HG03565 (cell line): ENCODE results near the gene NR2C2.
"Not testable (repeated sequence)": the region's sequence is repeated elsewhere in the genome, so short reads cannot be mapped to it uniquely, and the experiment has no call there.

Experiments
- ATAC-seq: cut with Tn5 transposase; IDR thresholded peaks from one replicate; pipeline ENCODE4 v1.9.1; 2021; ENCODE audit warnings: mild to moderate bottlenecking, moderate library complexity; ENCODE audit not compliant: unreplicated experiment

NR2C2 gene

DNA sequence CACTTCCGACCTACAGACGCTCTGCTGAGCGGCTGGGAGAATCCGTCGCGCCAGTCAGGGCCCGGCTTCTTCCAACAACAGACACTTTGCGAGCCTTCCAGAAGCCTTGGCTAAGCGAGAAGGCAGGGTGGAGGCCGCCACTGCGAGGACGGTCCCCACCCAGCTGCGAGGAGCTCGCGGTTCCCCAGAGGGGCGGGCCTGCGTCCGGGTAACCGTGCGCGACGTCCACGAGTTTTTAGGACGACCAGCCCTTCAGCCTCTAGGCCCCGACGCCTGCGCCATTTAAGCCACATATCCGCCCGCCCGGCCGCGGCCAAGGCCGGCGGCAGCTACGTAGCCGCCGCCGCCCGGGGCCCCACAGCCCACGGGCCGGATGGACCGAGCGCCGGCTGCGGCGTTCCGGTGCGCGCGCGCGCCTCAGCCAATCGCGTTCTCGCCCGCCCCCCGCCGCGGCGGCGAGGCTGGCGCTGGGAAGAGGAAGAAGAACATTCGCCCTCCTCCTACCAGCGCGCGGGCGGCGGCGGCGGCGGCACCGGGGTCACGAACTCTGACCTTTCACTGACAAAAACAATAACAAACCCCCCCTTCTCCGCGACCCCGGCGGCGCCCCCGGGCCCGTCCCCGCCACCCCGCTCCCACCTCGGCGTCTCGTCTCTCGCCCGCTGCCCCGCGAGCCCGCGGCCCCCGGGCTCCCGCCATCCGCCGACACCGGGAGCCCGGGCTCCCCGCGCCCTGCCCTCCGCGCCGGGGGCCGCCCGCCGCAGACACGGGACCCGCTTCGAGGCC, at the start of gene NR2C2:
Gene NR2C2 (plus strand): TSS at position 484 of the 786 bp plus-strand sequence. CDS start 56,332 bp downstream, outside the sequence.
- ATAC-seq, result peak; percentile 35

DNA sequence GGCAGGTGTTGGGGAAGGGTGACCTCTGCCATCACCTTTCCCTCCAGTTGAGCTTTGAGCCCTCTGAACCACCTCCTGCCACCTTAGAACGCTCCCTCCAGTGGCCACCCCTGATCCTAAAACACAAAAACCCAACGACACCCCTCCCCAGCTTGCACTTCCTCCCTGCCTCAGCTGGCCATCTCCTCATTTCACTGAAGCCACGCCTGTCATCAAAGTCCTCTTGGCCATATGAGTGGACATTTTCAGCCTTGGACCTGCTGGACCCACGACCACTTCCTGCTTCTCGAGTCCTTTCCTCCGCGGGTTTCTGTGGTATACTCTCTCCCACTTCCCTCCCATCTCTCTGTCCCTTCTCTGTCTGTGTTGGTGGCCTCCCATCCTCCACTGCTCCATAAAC, 48.5 kb upstream of the NR2C2 start:
- ATAC-seq, result no peak

DNA sequence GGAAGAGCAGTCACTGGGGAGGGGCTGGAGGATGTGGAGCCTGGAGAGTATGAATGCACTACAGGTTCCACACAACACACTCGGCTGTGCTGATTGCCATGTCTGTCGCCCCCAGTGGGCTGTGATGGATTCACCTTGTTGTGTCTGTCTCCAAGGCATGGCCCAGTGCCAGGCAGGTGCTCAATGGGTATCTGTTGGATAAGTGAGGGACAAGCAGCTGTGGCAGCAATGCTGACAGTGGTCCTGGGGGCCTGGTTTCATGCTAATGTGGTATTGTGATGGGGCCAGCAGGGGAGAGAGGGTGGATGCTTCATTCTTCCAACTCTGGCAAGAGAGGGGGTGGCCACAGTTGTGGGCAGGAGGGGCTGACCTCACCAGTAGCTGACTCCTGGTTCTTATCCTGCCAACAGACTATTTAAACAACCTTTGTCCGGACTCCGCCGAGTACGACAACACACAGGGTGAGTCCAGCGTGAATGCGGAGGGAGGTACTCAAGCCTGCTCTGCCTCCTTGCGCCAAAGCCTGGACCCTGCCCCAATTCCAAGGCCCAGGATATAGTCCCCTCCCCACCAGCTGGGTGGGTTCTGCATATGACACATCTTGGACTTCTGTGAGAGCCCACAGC, 47.3 kb upstream of the NR2C2 start:
- ATAC-seq, result no peak

DNA sequence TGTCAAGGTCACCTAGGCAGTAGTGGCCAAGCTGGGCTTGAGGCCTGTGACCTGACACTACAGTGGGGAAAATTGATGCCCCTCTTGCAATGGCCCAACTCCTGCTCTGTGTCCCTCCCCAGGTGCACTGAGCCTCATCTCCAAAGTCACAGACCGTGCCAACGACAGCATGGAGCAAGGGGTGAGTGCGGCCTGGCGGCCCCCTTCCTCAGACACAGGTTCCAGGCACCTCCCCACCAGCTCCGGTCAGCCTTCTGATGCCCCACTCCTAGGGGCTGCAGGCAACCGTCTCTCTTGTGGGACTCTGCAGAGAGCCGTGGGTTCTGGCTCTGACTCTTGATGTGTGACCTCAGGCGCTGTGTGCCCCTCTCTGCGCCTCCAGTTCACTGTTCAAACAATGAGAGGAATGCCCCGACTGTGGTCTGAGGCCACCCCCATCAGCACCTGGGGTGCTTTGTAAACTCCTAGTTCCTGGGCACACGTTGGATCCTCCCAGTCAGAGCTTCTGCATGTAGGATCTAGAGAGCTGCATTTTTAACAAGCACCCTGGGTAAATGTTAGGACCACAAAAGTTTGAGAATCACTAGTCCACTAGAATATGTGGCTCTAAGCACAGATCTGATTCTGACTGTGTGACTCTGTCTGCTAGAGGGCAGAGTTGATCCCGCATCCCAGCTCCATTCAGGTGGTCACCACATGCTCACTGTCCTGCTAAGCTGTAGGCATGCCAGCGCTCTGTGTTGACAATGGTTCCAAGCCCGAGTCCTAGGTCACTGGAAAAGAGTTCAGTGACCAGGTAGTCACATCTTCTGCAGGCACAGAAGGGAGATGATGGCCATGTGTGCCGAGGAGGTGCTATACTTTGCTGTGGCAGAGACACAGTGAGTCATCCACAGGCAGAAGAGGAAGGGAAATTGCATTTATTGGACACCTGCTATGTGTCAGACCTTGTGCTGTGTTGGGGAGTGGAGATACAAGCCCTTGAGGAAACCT, 46.2 kb upstream of the NR2C2 start:
- ATAC-seq, result no peak

DNA sequence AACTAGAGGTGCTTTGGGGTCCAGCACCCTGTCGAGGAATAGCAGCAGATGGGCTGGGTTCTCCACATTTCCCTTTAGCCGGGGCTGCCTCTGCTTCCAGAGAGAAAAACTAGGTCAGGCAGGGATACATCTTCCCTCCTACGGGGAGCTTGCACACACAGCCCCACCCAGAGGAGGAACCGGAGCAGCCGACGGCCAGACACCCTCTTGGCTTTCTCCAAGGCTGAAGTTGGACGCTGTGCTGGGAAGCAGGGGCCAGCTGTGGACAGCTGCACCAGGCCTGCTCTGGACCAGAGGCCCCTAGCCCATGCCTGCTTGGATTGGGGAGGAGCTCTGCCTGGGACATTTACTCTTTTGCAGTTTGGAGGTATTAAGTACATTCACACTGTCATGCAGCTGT, 44.7 kb upstream of the NR2C2 start:
- no peak for ATAC-seq

DNA sequence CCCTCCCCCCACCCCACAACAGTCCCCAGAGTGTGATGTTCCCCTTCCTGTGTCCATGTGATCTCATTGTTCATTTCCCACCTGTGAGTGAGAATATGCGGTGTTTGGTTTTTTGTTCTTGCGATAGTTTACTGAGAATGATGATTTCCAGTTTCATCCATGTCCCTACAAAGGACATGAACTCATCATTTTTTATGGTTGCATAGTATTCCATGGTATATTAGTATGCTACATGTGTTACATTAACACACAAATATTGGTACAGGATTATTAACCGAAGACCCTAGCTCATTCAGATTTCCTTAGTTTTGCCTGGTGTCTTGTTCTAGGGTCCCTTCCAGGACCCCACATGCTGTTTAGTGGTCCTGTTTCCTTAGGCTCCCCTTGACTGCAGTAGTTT, 43.9 kb upstream of the NR2C2 start:
- ATAC-seq, result not testable (repeated sequence)

DNA sequence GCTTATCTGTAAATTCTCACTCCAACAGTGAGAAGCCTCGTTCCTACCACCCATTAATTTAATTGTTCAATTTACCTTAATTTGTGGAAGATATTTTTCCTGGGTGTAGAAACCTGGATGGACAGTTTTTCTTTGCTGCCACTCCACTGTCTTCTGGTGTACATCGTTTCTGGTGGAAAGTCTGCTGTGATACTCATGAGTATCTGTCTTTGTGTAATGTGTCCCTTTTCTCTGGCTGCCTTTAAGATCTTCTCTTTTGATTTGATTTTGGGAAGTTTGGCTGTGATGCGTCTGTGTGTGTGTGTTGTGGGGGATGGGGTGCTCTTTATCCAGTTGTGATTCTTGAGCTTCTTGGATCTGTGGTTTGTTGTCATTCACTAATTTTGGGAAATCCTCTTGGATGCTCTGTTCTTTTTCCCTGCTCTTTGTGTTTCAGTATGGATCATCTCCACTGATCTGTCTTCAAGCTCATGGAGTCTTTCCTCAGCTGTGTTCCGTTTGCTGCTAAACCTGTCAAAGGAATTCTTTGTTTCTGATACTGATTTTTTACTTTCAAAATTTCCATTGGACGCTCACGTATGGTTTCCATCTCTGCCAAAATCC, 42.2 kb upstream of the NR2C2 start:
- ATAC-seq, result no peak

DNA sequence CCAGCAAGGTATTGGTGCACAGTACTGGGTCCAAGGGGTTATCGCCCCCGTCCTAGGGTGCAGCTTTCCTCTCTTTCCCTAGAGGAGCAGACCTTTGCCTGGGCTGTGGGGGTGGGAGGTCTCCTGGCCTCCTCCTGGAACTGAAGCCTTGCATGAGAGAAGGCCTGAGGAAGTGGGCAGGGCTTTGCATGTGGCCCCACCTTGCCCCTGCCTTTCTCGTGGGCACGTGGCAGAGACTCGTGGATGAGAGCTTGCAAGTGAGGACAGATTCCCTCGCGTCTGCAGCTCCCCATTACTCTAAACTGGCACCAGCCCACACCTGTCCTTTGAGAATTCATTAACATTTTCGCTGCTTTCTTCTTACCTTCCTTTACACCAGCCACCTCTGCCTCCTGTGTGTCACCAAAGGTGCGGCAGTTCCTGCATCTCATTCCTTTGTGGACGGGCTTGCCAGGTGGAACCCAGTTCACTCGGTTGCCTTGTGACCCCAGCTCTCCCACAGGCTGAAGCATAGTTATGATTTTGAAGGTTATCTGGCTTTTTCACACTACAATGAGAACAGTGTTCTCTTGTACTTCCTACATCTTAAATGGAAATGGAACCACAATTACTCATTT, 40.9 kb upstream of the NR2C2 start:
- no peak for ATAC-seq

DNA sequence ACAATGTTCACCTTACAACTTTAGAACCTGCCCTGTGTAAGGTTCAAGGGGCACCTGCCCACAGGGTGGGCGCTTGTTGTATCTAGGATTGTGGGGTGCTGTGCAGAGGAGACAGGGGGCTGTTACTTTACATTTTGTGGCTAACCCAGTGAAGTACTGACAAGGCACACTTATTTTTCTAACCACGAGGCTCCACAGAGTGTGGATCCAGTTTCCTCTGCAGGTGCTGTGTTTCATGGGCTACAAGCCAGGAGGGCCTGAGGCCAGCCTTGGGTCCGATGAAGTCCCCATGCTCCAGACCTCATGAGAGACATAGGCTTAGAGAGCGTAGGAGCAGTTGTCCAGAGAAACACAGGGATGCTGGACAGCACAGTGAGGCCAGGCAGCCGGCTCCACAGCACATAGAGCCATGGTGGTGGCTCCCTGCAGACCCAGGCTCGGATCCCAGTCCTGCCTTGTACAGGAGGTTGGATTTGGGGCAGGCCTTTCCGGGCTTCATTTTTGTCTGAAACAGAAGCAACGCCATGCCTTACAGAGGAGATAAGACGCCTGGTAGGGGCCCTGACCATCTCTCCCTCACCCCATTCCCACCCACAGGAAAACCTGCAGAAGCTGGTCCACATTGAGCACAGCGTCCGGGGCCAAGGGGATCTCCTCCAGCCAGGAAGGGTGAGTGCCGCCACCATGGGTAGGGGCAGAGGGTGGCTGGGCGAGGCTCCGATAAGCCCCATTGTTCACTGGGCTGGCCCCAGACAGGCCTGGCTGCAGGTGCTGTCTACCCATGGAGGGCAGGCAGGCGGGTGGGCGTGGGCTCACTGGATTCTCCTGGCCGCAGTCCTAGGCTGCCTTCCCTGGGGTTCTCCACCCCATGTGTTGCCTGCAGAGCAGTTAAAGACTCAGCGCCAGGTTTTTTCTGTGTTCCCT, 40.1 kb upstream of the NR2C2 start:
- no peak for ATAC-seq

DNA sequence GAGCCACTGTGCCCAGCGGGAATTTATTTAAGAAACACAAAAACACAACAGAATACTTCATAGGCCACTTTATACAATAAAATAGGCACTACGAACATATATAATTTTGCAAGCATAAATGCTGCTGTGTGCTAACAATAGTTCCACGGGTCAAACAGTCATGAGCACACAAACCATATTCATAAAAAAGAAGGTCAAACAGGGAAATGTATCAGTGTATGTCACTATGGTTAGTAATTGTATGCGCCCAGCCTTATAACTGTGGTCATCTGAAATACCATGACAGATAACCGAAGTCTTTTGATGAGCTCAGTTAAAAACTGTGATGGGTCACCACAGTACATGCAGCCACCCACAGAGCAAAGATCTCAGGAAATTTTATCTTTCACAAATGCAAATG, 38.1 kb upstream of the NR2C2 start:
- no peak for ATAC-seq

DNA sequence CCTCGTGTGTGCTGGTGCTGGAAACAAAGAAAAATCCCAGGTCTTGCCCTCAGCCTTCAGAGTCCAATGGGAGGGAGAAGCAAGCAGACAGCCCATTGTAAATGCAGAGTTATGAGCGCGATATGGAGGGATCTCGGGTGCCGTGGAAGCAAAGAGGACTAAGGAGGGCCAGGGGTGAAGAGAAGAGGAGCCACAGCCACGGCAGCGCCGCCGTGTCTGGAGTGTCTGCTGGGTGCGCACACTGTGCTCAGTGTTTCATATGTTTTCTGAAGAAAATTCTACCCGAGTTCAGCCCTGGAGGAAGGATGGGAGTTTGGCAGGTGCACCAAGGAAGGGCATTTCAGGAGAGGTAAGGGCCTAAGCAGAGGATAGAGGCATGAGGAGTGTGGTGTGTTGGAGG, 35.7 kb upstream of the NR2C2 start:
- no peak for ATAC-seq

DNA sequence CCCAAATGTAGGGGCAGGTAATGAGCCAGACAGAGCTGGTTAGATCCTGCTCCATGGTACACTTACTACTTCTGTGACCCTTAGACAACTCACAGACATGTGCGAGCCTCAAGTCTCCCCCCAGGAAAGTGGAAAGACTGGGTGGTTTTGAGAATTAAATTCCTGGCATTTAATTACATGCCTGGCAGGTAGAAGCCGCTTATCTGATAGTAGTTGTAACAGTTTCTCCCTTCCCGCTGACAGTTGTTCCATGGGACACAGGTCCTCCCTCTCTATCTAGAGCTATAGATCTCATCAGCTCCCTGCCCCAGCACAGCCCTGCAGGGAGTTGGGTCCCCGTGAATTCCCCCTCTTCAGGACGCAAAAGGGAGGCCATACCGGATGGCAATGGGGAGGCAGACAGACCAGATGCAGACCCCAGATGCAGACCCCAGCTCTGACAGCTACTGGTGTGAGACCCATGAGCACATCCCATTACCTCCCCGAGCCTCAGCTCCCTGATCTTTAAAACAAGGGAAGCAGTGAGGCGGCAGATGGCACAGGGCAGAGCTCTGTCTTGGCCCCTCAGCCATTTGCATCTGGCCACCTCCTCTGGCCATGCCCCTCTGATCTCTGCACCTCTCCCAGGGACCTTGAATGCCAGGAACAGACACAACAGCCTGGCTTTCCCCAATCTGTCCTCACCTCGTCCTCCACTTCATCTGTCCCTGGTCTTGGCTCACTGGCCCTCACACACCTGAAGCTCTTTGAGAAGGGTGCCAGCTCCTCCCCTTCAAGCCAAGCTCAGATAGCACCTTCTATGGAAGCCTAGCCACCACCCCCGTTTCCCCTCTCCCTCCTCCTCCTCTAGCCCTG, 34.1 kb upstream of the NR2C2 start:
- ATAC-seq, result no peak

DNA sequence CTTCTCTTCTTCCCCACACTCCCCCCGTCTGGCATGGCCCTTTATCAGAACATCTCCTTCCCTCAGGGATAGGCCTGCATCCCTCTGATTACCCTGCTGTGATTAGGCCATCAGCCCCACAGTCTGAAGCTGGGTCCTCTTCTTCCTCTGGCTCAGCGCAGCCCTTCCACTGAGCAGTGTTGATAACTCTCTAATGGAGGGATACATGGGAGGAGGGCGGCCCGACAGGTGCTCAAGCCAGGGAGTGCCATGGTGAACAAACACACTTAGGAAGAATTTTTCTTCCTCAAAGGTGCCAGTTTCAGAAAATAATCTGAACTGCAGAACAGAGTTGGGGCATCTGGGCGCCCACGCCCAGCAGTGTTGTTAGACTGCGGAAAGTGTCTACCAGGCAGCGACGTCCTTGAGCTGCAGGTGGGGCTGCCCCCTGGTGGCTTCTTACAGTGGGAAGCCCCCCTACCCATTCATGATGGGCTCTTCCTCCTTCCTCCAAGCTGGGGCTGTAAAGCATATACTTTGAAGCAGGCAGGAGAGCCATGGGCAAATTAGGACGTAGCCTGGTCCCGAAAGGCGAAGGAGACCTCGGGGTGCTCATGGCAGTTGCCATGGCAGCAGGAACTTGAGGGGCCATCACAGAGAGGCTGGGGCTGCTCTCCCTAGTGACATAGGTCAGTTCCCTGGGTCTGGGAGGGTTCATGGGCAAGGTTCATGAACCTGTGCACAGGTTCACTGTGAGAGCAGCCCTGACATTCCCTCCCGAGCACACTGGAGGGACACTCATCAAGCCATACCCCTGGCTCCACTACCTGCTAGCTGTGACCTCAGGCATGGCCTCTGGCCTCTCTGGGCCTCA, 33.2 kb upstream of the NR2C2 start:
- ATAC-seq, result no peak

DNA sequence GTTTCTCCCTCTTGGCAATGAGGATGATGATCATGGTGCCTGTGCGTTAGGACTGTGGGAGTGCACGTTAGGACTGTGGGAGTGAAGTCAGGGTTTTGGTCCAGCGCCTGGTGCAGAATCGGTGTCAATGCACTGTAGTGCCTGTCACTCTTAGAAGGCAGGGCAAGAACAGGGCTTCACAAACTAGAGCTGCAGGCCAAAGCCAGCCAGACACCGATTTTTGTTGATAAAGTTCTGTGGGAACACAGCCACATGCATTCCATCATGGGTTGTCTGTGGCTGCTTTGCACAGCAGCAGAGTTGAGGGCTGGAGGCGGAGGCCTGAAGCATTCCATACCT, 32.6 kb upstream of the NR2C2 start:
- no peak for ATAC-seq

DNA sequence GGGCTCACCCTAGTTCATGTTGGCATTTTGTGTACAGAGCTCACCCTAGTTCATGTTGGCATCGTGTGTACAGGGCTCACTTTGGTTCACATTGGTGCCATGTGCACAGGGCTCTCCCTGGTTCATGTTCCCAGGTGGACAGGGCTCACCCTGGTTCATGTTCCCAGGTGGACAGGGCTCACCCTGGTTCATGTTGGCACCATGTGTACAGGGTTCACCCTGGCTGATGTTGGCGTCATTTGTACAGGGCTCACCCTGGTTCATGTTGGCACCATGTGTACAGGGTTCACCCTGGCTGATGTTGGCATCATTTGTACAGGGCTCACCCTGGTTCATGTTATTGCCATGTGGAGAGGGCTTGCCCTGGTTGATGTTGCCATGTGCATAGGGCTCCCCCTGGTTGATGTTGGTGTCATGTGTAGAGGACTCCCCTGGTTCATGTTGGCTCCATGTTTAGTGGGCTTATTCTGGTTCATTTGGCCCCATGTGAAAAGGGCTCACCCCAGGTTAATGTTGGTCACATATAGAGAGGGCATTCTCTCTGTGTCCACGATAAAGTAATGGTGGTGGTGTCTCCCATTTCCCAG, 31.7 kb upstream of the NR2C2 start:
- no peak for ATAC-seq

DNA sequence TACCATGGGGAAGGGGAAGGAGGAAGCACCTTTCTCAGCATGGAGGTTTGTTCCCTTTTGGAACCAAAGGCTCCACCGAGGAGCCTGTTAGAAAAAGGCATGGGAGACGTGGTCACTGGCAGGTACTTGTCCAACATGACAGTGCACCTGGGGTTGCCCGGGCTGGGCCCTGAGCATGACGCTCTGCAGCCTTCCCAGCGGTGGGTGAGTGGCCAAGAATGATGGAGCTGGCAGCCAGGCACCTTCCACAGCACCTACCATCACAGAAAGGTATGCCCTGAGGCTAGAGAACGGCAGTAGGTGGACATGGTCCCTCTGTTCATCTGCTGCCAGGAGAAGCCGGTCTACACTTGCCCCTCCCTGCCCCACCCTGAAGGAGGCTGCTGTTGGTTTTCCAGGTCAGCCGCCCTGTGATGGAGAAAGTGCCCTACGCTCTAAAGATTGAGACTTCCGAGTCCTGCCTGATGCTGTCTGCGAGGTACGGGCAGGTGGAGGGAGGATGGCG, 29.0 kb upstream of the NR2C2 start:
- no peak for ATAC-seq

DNA sequence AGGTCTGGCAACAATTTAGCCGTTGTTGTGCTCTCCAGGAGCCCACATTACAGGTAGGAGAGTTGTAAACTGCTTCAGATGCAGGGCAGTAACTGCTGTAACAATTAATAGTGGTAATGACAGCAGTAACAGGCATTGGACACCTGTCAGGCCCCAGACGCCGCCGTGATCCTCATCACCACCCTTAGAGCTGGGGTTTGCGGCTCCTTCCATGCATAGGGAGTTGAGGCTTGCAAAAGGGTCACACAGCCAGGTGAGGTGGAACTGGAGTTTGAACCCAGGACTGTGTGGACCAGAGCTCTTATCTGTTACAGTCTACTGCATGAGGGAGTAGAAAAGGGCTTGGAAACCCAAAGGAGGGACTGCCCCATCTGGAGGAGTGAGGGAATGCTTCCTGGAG, 26.8 kb upstream of the NR2C2 start:
- ATAC-seq, result no peak
